ENCODE measurements around the gene LSAMP.

- no peak for TF ChIP-seq CTCF (IDR thresholded peaks at IDR 0.05; ENCODE audit: insufficient read depth, low read length, poor library complexity, severe bottlenecking)
- TF ChIP-seq EZH2phosphoT487 (conservative IDR thresholded peaks at IDR 0.05; ENCODE audit: low read length), result no peak
Observed at GRCh38 chr3:116242825-116243224, 202.5 kb downstream of the LSAMP start.
